HCT116 (cell line): ENCODE data around the gene CPLX3. TPM values are rescaled to one million over a fixed set of nuclear protein-coding genes. Genes with fewer than 3 reads are reported as not detected.

ENCODE experiments used
- ATAC-seq: fragments of 200-7000 bp; cut with Tn5 transposase; 2 replicates; pipeline ENCODE4 v1.9.1; 2020; ENCODE audit warnings: mild to moderate bottlenecking, moderate library complexity
- BruUV-seq: library from RNA; stranded (reverse); fragments of 400-500 nt; replicated peaks from 2 replicates; lab custom pipeline; 2021; lab: Mats Ljungman, UMichigan
- CTCF ChIA-PET: fragments of 300-600 bp; sonication (Branson Sonifier 250); formaldehyde crosslinking; loops from one replicate; lab custom pipeline; 2021; ENCODE audit warnings: antibody characterized with exemption; lab: Charles Lee
- POLR2A ChIA-PET: fragments of 300-600, 350-600 bp; sonication (Branson Sonifier 250); formaldehyde crosslinking; loops from one replicate; lab custom pipeline; 2021; ENCODE audit warnings: antibody characterized with exemption; lab: Charles Lee
- RAD21 ChIA-PET, 2 experiments: fragments of 300-600 bp; sonication (Branson Sonifier 250); formaldehyde crosslinking; loops; one replicate each; lab custom pipeline; 2023; ENCODE audit warnings: low total read pairs in 2 of 2; ENCODE audit not compliant: uncharacterized antibody in 2 of 2, unreplicated experiment in 2 of 2, low non-redundant PET in 1 of 2; lab: Charles Lee
- DNase-seq: peaks from one replicate; pipeline ENCODE4 v3.0.0-alpha.2; 2010; ENCODE audit warnings: low read depth, low spot score
- H2AFZ ChIP-seq: fragments of 200-600 bp; shearing (Covaris generic), sonication (generic); 2 replicates; pipeline ENCODE4 v1.6.1; 2017; ENCODE audit warnings: low read depth, mixed run types, mixed read lengths, antibody characterized with exemption, low read length; ENCODE audit not compliant: poor library complexity, severe bottlenecking
- H3K27ac ChIP-seq: 2 replicates; pipeline ENCODE4 v1.5.1; 2012; ENCODE audit warnings: low read depth, low read length
- H3K27me3 ChIP-seq: fragments of 200-600 bp; sonication (generic); 2 replicates; pipeline ENCODE4 v1.6.1; 2016; ENCODE audit warnings: mixed run types, low read length, mixed read lengths; ENCODE audit not compliant: insufficient read depth
- H3K36me3 ChIP-seq, 2 experiments: fragments of 200-500 bp in 1 of 2; fragments of 200-600 bp in 1 of 2; sonication (Bioruptor generic) in 1 of 2; sonication (generic) in 1 of 2; 2 replicates each; pipeline versions ENCODE4 v1.5.1 to v1.6.1; 2014 to 2016; ENCODE audit warnings: low read length in 2 of 2, inconsistent platforms in 1 of 2, mixed read lengths in 1 of 2, mixed run types in 1 of 2; ENCODE audit not compliant: insufficient read depth in 2 of 2, control insufficient read depth in 1 of 2
- H3K4me1 ChIP-seq, 2 experiments: fragments of 200-600 bp in 1 of 2; sonication (generic) in 1 of 2; 2 replicates each; pipeline versions ENCODE4 v1.5.1 to v1.6.1; 2012 to 2017; ENCODE audit warnings: low read length in 2 of 2, inconsistent platforms in 1 of 2, mild to moderate bottlenecking in 1 of 2, mixed read lengths in 1 of 2, mixed run types in 1 of 2, moderate library complexity in 1 of 2; ENCODE audit not compliant: insufficient read depth in 2 of 2, control insufficient read depth in 1 of 2
- H3K4me2 ChIP-seq: fragments of 200-600 bp; sonication (generic); 2 replicates; pipeline ENCODE4 v1.6.1; 2017; ENCODE audit warnings: mixed run types, low read length, mixed read lengths
- H3K4me3 ChIP-seq, 2 experiments: fragments of 200-600 bp in 1 of 2; sonication (generic) in 1 of 2; replicated peaks in 1 of 2; 2 replicates each; pipeline ENCODE4 v1.5.1; 2011 to 2016; ENCODE audit warnings: low read length in 2 of 2, control low read depth in 1 of 2, low read depth in 1 of 2, mild to moderate bottlenecking in 1 of 2, mixed read lengths in 1 of 2, mixed run types in 1 of 2
- H3K79me2 ChIP-seq: fragments of 200-600 bp; sonication (generic); 2 replicates; pipeline ENCODE4 v1.6.1; 2017; ENCODE audit warnings: mild to moderate bottlenecking, mixed run types, low read length, moderate library complexity, mixed read lengths; ENCODE audit not compliant: insufficient read depth
- H3K9ac ChIP-seq: fragments of 200-600 bp; sonication (generic); 2 replicates; pipeline ENCODE4 v1.6.1; 2016; ENCODE audit warnings: low read length, mixed read lengths
- H3K9me2 ChIP-seq: fragments of 200-600 bp; sonication (generic), shearing (Covaris generic); 2 replicates; pipeline ENCODE4 v1.6.1; 2017; ENCODE audit warnings: mixed run types, mild to moderate bottlenecking, moderate library complexity; ENCODE audit not compliant: insufficient read depth
- H3K9me3 ChIP-seq, 2 experiments: fragments of 200-500 bp in 1 of 2; fragments of 200-600 bp in 1 of 2; sonication (Bioruptor generic) in 1 of 2; sonication (generic) in 1 of 2; 2 replicates each; pipeline ENCODE4 v1.6.1; 2014 to 2017; ENCODE audit warnings: low read length in 2 of 2, mixed read lengths in 2 of 2, inconsistent platforms in 1 of 2, low read depth in 1 of 2, mild to moderate bottlenecking in 1 of 2, mixed run types in 1 of 2, moderate library complexity in 1 of 2; ENCODE audit not compliant: control insufficient read depth in 1 of 2, insufficient read depth in 1 of 2
- H4K20me1 ChIP-seq: fragments of 200-600 bp; sonication (generic), shearing (Covaris generic); 2 replicates; pipeline ENCODE4 v1.6.1; 2017; ENCODE audit warnings: mixed run types, mild to moderate bottlenecking, moderate library complexity; ENCODE audit not compliant: insufficient read depth
- ATF3 ChIP-seq: IDR thresholded peaks from 2 replicates; pipeline ENCODE4 v1.6.1; 2012
- CBX3 ChIP-seq: IDR thresholded peaks from 2 replicates; pipeline ENCODE4 v1.6.1; 2012; ENCODE audit warnings: low read depth
- CEBPB ChIP-seq: IDR thresholded peaks from 2 replicates; pipeline ENCODE4 v1.6.1; 2012; ENCODE audit warnings: low read depth
- EZH2 ChIP-seq: fragments of 200-600 bp; sonication (generic); IDR thresholded peaks from 2 replicates; pipeline ENCODE4 v1.6.1; 2017; ENCODE audit warnings: antibody characterized with exemption, mixed run types
- EZH2phosphoT487 ChIP-seq: fragments of 200-600 bp; IDR thresholded peaks from 2 replicates; pipeline ENCODE4 v1.6.1; 2018; ENCODE audit warnings: antibody characterized with exemption, borderline replicate concordance
- JUND ChIP-seq: IDR thresholded peaks from 2 replicates; pipeline ENCODE4 v1.6.1; 2012
- POLR2A ChIP-seq: IDR thresholded peaks from 2 replicates; pipeline ENCODE4 v1.7.0; 2011; ENCODE audit warnings: borderline replicate concordance; ENCODE audit not compliant: insufficient read depth, insufficient read length; ENCODE audit errors: extremely low read depth
- POLR2AphosphoS5 ChIP-seq: IDR thresholded peaks from 2 replicates; pipeline ENCODE4 v1.6.1; 2011; ENCODE audit warnings: mild to moderate bottlenecking, low read depth, low read length, moderate library complexity
- SIN3A ChIP-seq: IDR thresholded peaks from 2 replicates; pipeline ENCODE4 v1.6.1; 2012; ENCODE audit warnings: low read depth
- SRF ChIP-seq: IDR thresholded peaks from 2 replicates; pipeline ENCODE4 v1.6.1; 2012; ENCODE audit warnings: low read depth
- TCF7L2 ChIP-seq: IDR thresholded peaks from 2 replicates; pipeline ENCODE4 v1.7.0; 2011; ENCODE audit warnings: borderline replicate concordance, inconsistent platforms; ENCODE audit not compliant: insufficient read depth, insufficient read length; ENCODE audit errors: extremely low read depth
- YY1 ChIP-seq: IDR thresholded peaks from 2 replicates; pipeline ENCODE4 v1.6.1; 2011; ENCODE audit warnings: low read length, low read depth, moderate library complexity, mild to moderate bottlenecking; ENCODE audit not compliant: insufficient replicate concordance; ENCODE audit errors: extremely low read depth
- ZFX ChIP-seq: fragments of 450-650 bp; IDR thresholded peaks from 2 replicates; pipeline ENCODE4 v1.6.1; 2017
- intact Hi-C: fragments of 100-400 bp; cut with micrococcal nuclease; formaldehyde crosslinking; loops from 2 replicates; pipeline ENCODE4 v1.10.0; 2022
- total RNA-seq: library from RNA; stranded (reverse); gene quantifications from one replicate; pipeline ENCODE4 v1.2.1, GENCODE V29; 2021; ENCODE audit not compliant: unreplicated experiment
- TF ChIP-seq, protein P1 (sequence below), 3 experiments: fragments of 200-600 bp in 1 of 3; sonication (generic) in 1 of 3; IDR thresholded peaks in 2 of 3; conservative IDR thresholded peaks in 1 of 3; 2 replicates each; pipeline ENCODE4 v1.5.1; 2012 to 2017; ENCODE audit warnings: low read depth in 2 of 3, low read length in 2 of 3, antibody characterized with exemption in 1 of 3, borderline replicate concordance in 1 of 3, control low read depth in 1 of 3, mild to moderate bottlenecking in 1 of 3, mixed read lengths in 1 of 3, mixed run types in 1 of 3, moderate library complexity in 1 of 3; ENCODE audit not compliant: insufficient read depth in 1 of 3
- TF ChIP-seq, protein P2 (sequence below): IDR thresholded peaks from 2 replicates; pipeline ENCODE4 v1.6.1; 2012

Gene CPLX3
- total RNA-seq, 1 experiment from 2014 or later, result not detected

- Histone ChIP-seq H4K20me1 (peaks cover 3% of the 10 kb centered on the region; the same call in 1 of the 2 replicates), H3K27ac (no peak overlapping the region), H2AFZ (no peak overlapping the region), H3K36me3 (peaks cover 0 to 5% of the 10 kb centered on the region in 2 experiments; a peak in 2 of 4 replicates), H3K4me3 (no peak overlapping the region), H3K9ac (no peak overlapping the region), H3K9me2 (no peaks in the 10 kb centered on the region), H3K4me2 (no peak overlapping the region), H3K4me1 (peaks cover 25 to 49% of the 10 kb centered on the region in 2 experiments), H3K79me2 (peaks cover 69% of the 10 kb centered on the region), H3K27me3 (no peaks in the 10 kb centered on the region), H3K9me3 (no peaks in the 10 kb centered on the region)
- ATAC-seq, result no peak
- no peak for TF ChIP-seq POLR2A
- TF ChIP-seq TCF7L2, result no peak
- TF ChIP-seq, protein P1, sequence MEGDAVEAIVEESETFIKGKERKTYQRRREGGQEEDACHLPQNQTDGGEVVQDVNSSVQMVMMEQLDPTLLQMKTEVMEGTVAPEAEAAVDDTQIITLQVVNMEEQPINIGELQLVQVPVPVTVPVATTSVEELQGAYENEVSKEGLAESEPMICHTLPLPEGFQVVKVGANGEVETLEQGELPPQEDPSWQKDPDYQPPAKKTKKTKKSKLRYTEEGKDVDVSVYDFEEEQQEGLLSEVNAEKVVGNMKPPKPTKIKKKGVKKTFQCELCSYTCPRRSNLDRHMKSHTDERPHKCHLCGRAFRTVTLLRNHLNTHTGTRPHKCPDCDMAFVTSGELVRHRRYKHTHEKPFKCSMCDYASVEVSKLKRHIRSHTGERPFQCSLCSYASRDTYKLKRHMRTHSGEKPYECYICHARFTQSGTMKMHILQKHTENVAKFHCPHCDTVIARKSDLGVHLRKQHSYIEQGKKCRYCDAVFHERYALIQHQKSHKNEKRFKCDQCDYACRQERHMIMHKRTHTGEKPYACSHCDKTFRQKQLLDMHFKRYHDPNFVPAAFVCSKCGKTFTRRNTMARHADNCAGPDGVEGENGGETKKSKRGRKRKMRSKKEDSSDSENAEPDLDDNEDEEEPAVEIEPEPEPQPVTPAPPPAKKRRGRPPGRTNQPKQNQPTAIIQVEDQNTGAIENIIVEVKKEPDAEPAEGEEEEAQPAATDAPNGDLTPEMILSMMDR (IDR thresholded peaks at IDR 0.05 in 2 of 3, conservative IDR thresholded peaks at IDR 0.05 in 1 of 3; ENCODE audit: borderline replicate concordance in 1 of 3, insufficient read depth in 1 of 3, low read depth in 2 of 3, low read length in 2 of 3), result no peak
- no peak for TF ChIP-seq EZH2
- TF ChIP-seq CEBPB, result no peak
- TF ChIP-seq ZFX, result no peak
- no peak for TF ChIP-seq EZH2phosphoT487
- TF ChIP-seq, protein P2, sequence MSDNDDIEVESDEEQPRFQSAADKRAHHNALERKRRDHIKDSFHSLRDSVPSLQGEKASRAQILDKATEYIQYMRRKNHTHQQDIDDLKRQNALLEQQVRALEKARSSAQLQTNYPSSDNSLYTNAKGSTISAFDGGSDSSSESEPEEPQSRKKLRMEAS, result no peak
- TF ChIP-seq ATF3, result no peak
- no peak for TF ChIP-seq YY1
- TF ChIP-seq POLR2AphosphoS5, result no peak
- TF ChIP-seq SIN3A, result no peak
- no peak for TF ChIP-seq CBX3
- TF ChIP-seq SRF, result no peak
- TF ChIP-seq JUND, result no peak
- BruUV-seq, result no TSS peak
- ChIA-PET CTCF (interaction anchor here (0.9 to 1.4 kb wide), 2 partner anchors 26 to 58 kb away, joined by 3 to 4 read pairs; no protein-coding TSS in a partner anchor), RAD21 (interaction anchor here in 1 of 2 experiments (1.3 kb wide), 1 partner anchor 117 kb away, joined by 3 read pairs; no protein-coding TSS in a partner anchor), POLR2A (no interaction called here)
- DNase-seq, result no peak
- intact Hi-C loops, result loop anchor here (10.0 kb wide), 1 partner anchor 420 kb away; the partner anchor contains the start of gene C15orf39
Observed at GRCh38 chr15:74784426-74785193, 41.8 kb upstream of the CPLX3 start.
